HG03457 (cell line): ENCODE results near the gene EP300.
"Not testable (repeated sequence)": the region's sequence is repeated elsewhere in the genome, so short reads cannot be mapped to it uniquely, and the experiment has no call there.

Experiments used
- ATAC-seq: cut with Tn5 transposase; IDR thresholded peaks from one replicate; pipeline ENCODE4 v1.9.1; 2021; ENCODE audit warnings: moderate number of reproducible peaks; ENCODE audit not compliant: unreplicated experiment

EP300 gene

GRCh38 chr22:41092023-41092817 is at the start of gene EP300:
Gene EP300 (plus strand): TSS chr22:41092592. CDS start chr22:41093005, 413 bp downstream.
- ATAC-seq: peak; percentile 34

- no peak for ATAC-seq
These were observed 48.7 kb upstream of the EP300 start for GRCh38 chr22:41043722-41044121.

GRCh38 chr22:41045575-41045974 is 46.8 kb upstream of the EP300 start:
- ATAC-seq: not testable (repeated sequence)

GRCh38 chr22:41047801-41048211 is 44.6 kb upstream of the EP300 start:
- ATAC-seq: no peak

GRCh38 chr22:41048345-41048744 is 44.0 kb upstream of the EP300 start:
- ATAC-seq: not testable (repeated sequence)

- ATAC-seq: no peak
These were observed 43.3 kb upstream of the EP300 start for GRCh38 chr22:41048791-41049717.

GRCh38 chr22:41049795-41050194 is 42.6 kb upstream of the EP300 start:
- not testable (repeated sequence) for ATAC-seq

- ATAC-seq: no peak
These were observed 41.5 kb upstream of the EP300 start for GRCh38 chr22:41050883-41051282.

- ATAC-seq: no peak
These were observed 39.5 kb upstream of the EP300 start for GRCh38 chr22:41052661-41053490.

- no peak for ATAC-seq
These were observed 35.3 kb upstream of the EP300 start for GRCh38 chr22:41057076-41057475.

- no peak for ATAC-seq
These were observed 30.2 kb upstream of the EP300 start for GRCh38 chr22:41062146-41062545.

GRCh38 chr22:41064326-41064725 is 28.1 kb upstream of the EP300 start:
- ATAC-seq: not testable (repeated sequence)

GRCh38 chr22:41066341-41066740 is 26.1 kb upstream of the EP300 start:
- ATAC-seq: not testable (repeated sequence)

GRCh38 chr22:41067968-41068367 is 24.4 kb upstream of the EP300 start:
- not testable (repeated sequence) for ATAC-seq

GRCh38 chr22:41070665-41071331 is 21.6 kb upstream of the EP300 start:
- ATAC-seq: no peak

- no peak for ATAC-seq
These were observed 18.3 kb upstream of the EP300 start for GRCh38 chr22:41074061-41074460.

GRCh38 chr22:41074466-41074865 is 17.9 kb upstream of the EP300 start:
- no peak for ATAC-seq

- no peak for ATAC-seq
These were observed 17.3 kb upstream of the EP300 start for GRCh38 chr22:41074941-41075710.

GRCh38 chr22:41075946-41076345 is 16.4 kb upstream of the EP300 start:
- ATAC-seq: no peak

GRCh38 chr22:41076857-41077256 is 15.5 kb upstream of the EP300 start:
- ATAC-seq: no peak
